HG03095 (cell line): Measurements from ENCODE around the gene BEND5.

Experiments
- ATAC-seq: cut with Tn5 transposase; IDR thresholded peaks from one replicate; pipeline ENCODE4 v1.9.1; 2021; ENCODE audit warnings: moderate library complexity; ENCODE audit not compliant: unreplicated experiment

The BEND5 gene

GRCh38 chr1:48776393-48777218, at the start of gene BEND5:
Gene BEND5 (minus strand): TSS chr1:48776891. CDS start chr1:48776831, 60 bp downstream.
- no peak for ATAC-seq

GRCh38 chr1:48823168-48823567, 46.5 kb upstream of the BEND5 start:
- ATAC-seq: no peak

GRCh38 chr1:48820491-48820890, 43.8 kb upstream of the BEND5 start:
- no peak for ATAC-seq

GRCh38 chr1:48817505-48818114, 40.9 kb upstream of the BEND5 start:
- no peak for ATAC-seq

GRCh38 chr1:48810740-48811139, 34.0 kb upstream of the BEND5 start:
- no peak for ATAC-seq

GRCh38 chr1:48808496-48808895, 31.8 kb upstream of the BEND5 start:
- ATAC-seq: no peak

- no peak for ATAC-seq
Measured at GRCh38 chr1:48807554-48808260, 31.0 kb upstream of the BEND5 start.

- ATAC-seq: no peak
Measured at GRCh38 chr1:48803474-48803873, 26.8 kb upstream of the BEND5 start.

GRCh38 chr1:48794816-48795215, 18.1 kb upstream of the BEND5 start:
- no peak for ATAC-seq

- ATAC-seq: peak; percentile 88
Measured at GRCh38 chr1:48793863-48794262, 17.2 kb upstream of the BEND5 start.

GRCh38 chr1:48792961-48793360, 16.3 kb upstream of the BEND5 start:
- no peak for ATAC-seq

GRCh38 chr1:48790397-48790796, 13.7 kb upstream of the BEND5 start:
- peak; percentile 37 for ATAC-seq

GRCh38 chr1:48789903-48790302, 13.2 kb upstream of the BEND5 start:
- ATAC-seq: no peak

GRCh38 chr1:48785869-48786268, 9.2 kb upstream of the BEND5 start:
- ATAC-seq: no peak

- no peak for ATAC-seq
Measured at GRCh38 chr1:48784301-48784700, 7.6 kb upstream of the BEND5 start.

GRCh38 chr1:48777219-48777895, 666 bp upstream of the BEND5 start:
- no peak for ATAC-seq

- no peak for ATAC-seq
Measured at GRCh38 chr1:48775831-48776392, 779 bp downstream of the BEND5 start.

GRCh38 chr1:48773133-48773532, 3.6 kb downstream of the BEND5 start:
- no peak for ATAC-seq

- no peak for ATAC-seq
Measured at GRCh38 chr1:48772211-48772610, 4.5 kb downstream of the BEND5 start.

- ATAC-seq: no peak
Measured at GRCh38 chr1:48771561-48771960, 5.1 kb downstream of the BEND5 start.

GRCh38 chr1:48767975-48768510, 8.6 kb downstream of the BEND5 start:
- no peak for ATAC-seq
